ENCODE measurements around the gene DLG5. TPM values are rescaled to one million over a fixed set of nuclear protein-coding genes. Genes with fewer than 3 reads are reported as not detected.

The DLG5 gene
- total and polyA plus RNA-seq, 2 donors (not counting 1 experiment from before 2014, with no cell fraction given) = 0.51 to 0.54 TPM

- Mint-ChIP-seq H3K4me1 (no peaks in the 10 kb centered on the region), H3K4me3 (no peak overlapping the region), H3K27ac (no peak overlapping the region), H3K9me3 (ENCODE audit: insufficient read depth) (no peaks in the 10 kb centered on the region), H3K27me3 (no peaks in the 10 kb centered on the region)
- POLR2A ChIA-PET = no interaction called here
- H3K27ac ChIP-seq (ENCODE audit: low read length in 2 of 2) = no peak overlapping the region
- no peaks in the 10 kb centered on the region for H4K20me1 ChIP-seq (ENCODE audit: control insufficient read depth, insufficient read depth, low read length, poor library complexity, severe bottlenecking)
- DNase-seq (no peak), ATAC-seq (ENCODE audit: low read depth) (no peak)
- intact Hi-C loops (cut with micrococcal nuclease) = no loop called here
- H2AFZ ChIP-seq (ENCODE audit: insufficient read depth, low read depth, low read length, poor library complexity, severe bottlenecking) = no peak overlapping the region
- no peak for TF ChIP-seq CTCF (IDR thresholded peaks at IDR 0.05)
- TF ChIP-seq EZH2 (IDR thresholded peaks at IDR 0.05; ENCODE audit: borderline replicate concordance, insufficient read depth, low read depth, low read length, poor library complexity, severe bottlenecking) = no peak
- H3K27me3 ChIP-seq (replicated peaks in 1 of 4; ENCODE audit: control extremely low read depth in 1 of 4, control insufficient read depth in 3 of 4, insufficient read depth in 4 of 4, low read length in 3 of 4) = no peaks in the 10 kb centered on the region
- H3K4me3 ChIP-seq (ENCODE audit: control extremely low read depth in 1 of 5, extremely low read depth in 1 of 5, insufficient read depth in 1 of 5, low read depth in 2 of 5, low read length in 4 of 5) = no peak overlapping the region
- no peak overlapping the region for H3K9ac ChIP-seq (ENCODE audit: low read length)
- WGBS (ENCODE audit: insufficient coverage) = 98% methylated on average over 7 of the region's 7 CpGs
- no peaks in the 10 kb centered on the region for H3K79me2 ChIP-seq (ENCODE audit: control insufficient read depth, insufficient read depth, low read length)
- no peaks in the 10 kb centered on the region for H3K36me3 ChIP-seq (replicated peaks in 1 of 2; ENCODE audit: control extremely low read depth in 1 of 2, control insufficient read depth in 1 of 2, extremely low read depth in 1 of 2, insufficient read depth in 2 of 2, low read length in 1 of 2)
- H3K4me2 ChIP-seq (replicated peaks; ENCODE audit: low read depth, low read length, poor library complexity, severe bottlenecking) = no peak overlapping the region
- no peaks in the 10 kb centered on the region for H3K4me1 ChIP-seq (ENCODE audit: control insufficient read depth in 2 of 2, insufficient read depth in 2 of 2, low read length in 2 of 2)
- CTCF ChIA-PET = interaction anchor here (0.7 kb wide), 1 partner anchor 55 kb away, joined by 3 read pairs; no protein-coding TSS in a partner anchor
- peaks cover 0 to under 1% (median 0%) of the 10 kb centered on the region in 3 donors for H3K9me3 ChIP-seq (ENCODE audit: control extremely low read depth in 1 of 3, control insufficient read depth in 2 of 3, insufficient read depth in 1 of 3, low read length in 2 of 3)
These were observed 42.4 kb downstream of the DLG5 start for GRCh38 chr10:77884181-77884580.

GRCh38 chr10:77881636-77882035 is 44.9 kb downstream of the DLG5 start:
- CTCF ChIA-PET = no interaction called here
- DNase-seq (no peak), ATAC-seq (ENCODE audit: low read depth) (no peak)
- Mint-ChIP-seq H3K9me3 (ENCODE audit: insufficient read depth) (no peaks in the 10 kb centered on the region), H3K27ac (no peak overlapping the region), H3K4me1 (peaks cover 20% of the 10 kb centered on the region), H3K27me3 (no peaks in the 10 kb centered on the region), H3K4me3 (no peak overlapping the region)
- 84% methylated on average over 4 of the region's 4 CpGs for WGBS (ENCODE audit: insufficient coverage)
- H2AFZ ChIP-seq (ENCODE audit: insufficient read depth, low read depth, low read length, poor library complexity, severe bottlenecking) = no peak overlapping the region
- H3K79me2 ChIP-seq (ENCODE audit: control insufficient read depth, insufficient read depth, low read length) = no peaks in the 10 kb centered on the region
- TF ChIP-seq EZH2 (IDR thresholded peaks at IDR 0.05; ENCODE audit: borderline replicate concordance, insufficient read depth, low read depth, low read length, poor library complexity, severe bottlenecking) = no peak
- TF ChIP-seq CTCF (IDR thresholded peaks at IDR 0.05) = no peak
- no peaks in the 10 kb centered on the region for H3K27me3 ChIP-seq (replicated peaks in 1 of 4; ENCODE audit: control extremely low read depth in 1 of 4, control insufficient read depth in 3 of 4, insufficient read depth in 4 of 4, low read length in 3 of 4)
- H3K4me2 ChIP-seq (replicated peaks; ENCODE audit: low read depth, low read length, poor library complexity, severe bottlenecking) = no peak overlapping the region
- intact Hi-C loops (cut with micrococcal nuclease) = no loop called here
- peaks cover 15 to 17% of the 10 kb centered on the region in 2 donors for H3K4me1 ChIP-seq (ENCODE audit: control insufficient read depth in 2 of 2, insufficient read depth in 2 of 2, low read length in 2 of 2)
- POLR2A ChIA-PET = no interaction called here
- no peaks in the 10 kb centered on the region for H3K36me3 ChIP-seq (replicated peaks in 1 of 2; ENCODE audit: control extremely low read depth in 1 of 2, control insufficient read depth in 1 of 2, extremely low read depth in 1 of 2, insufficient read depth in 2 of 2, low read length in 1 of 2)
- no peak overlapping the region for H3K27ac ChIP-seq (ENCODE audit: low read length in 2 of 2)
- H3K9ac ChIP-seq (ENCODE audit: low read length) = no peak overlapping the region
- no peaks in the 10 kb centered on the region for H4K20me1 ChIP-seq (ENCODE audit: control insufficient read depth, insufficient read depth, low read length, poor library complexity, severe bottlenecking)
- H3K4me3 ChIP-seq (ENCODE audit: control extremely low read depth in 1 of 5, extremely low read depth in 1 of 5, insufficient read depth in 1 of 5, low read depth in 2 of 5, low read length in 4 of 5) = no peak overlapping the region
- H3K9me3 ChIP-seq (ENCODE audit: control extremely low read depth in 1 of 3, control insufficient read depth in 2 of 3, insufficient read depth in 1 of 3, low read length in 2 of 3) = peaks cover 0 to 3% (median 0%) of the 10 kb centered on the region in 3 donors
